Bronchial epithelial cell (primary cell): ENCODE measurements around the gene DELE1. TPM values are rescaled to one million over a fixed set of nuclear protein-coding genes. Genes with fewer than 3 reads are reported as not detected.
A peak's percentile ranks its signal among the peaks of the same experiment; 100 is the strongest.
"Not testable (repeated sequence)": the region's sequence is repeated elsewhere in the genome, so short reads cannot be mapped to it uniquely, and the experiment has no call there.

Experiments
- DNase-seq: peaks from one replicate; pipeline ENCODE4 v3.0.0-alpha.2; 2010; ENCODE audit warnings: low read depth
- FAIRE-seq: peaks from 2 replicates; lab custom pipeline; 2011; peaks lifted over from hg19 to GRCh38; lab: Jason Lieb, UNC
- H3K27me3 ChIP-seq: 2 replicates; pipeline ENCODE4 v1.5.1; 2011; ENCODE audit warnings: low read length; ENCODE audit not compliant: control insufficient read depth, insufficient read depth
- H3K36me3 ChIP-seq: 2 replicates; pipeline ENCODE4 v1.5.1; 2011; ENCODE audit warnings: low read length; ENCODE audit not compliant: control insufficient read depth, insufficient read depth
- H3K4me3 ChIP-seq: 2 replicates; pipeline ENCODE4 v1.5.1; 2011; ENCODE audit warnings: mild to moderate bottlenecking, low read depth, low read length, control low read depth
- CTCF ChIP-seq: IDR thresholded peaks from 2 replicates; pipeline ENCODE4 v1.5.1; 2011; ENCODE audit warnings: mild to moderate bottlenecking, moderate library complexity, low read length, control low read depth, inconsistent platforms; ENCODE audit not compliant: insufficient read depth, severe bottlenecking
- total RNA-seq: library from RNA; depleted of rRNA; stranded (reverse); fragments of >200 nt; gene quantifications from 2 replicates; pipeline ENCODE4 v1.2.1, GENCODE V29; 2014

The DELE1 gene
- total RNA-seq, 1 donor from 2014 or later = 14.0 TPM

GRCh38 chr5:141883184-141883891 lies 40.3 kb upstream of the DELE1 start:
- H3K4me3 ChIP-seq = no peak overlapping the region
- FAIRE-seq (no peak), DNase-seq (no peak)
- no peaks in the 10 kb centered on the region for H3K36me3 ChIP-seq
- TF ChIP-seq CTCF = no peak
- peaks cover 8% of the 10 kb centered on the region for H3K27me3 ChIP-seq

- DNase-seq = no peak
- peaks cover 8% of the 10 kb centered on the region for H3K27me3 ChIP-seq
These were observed 39.8 kb upstream of the DELE1 start for GRCh38 chr5:141883892-141884318.

GRCh38 chr5:141889282-141889871 lies 34.3 kb upstream of the DELE1 start:
- DNase-seq = no peak
- Histone ChIP-seq H3K36me3 (no peaks in the 10 kb centered on the region), H3K27me3 (no peaks in the 10 kb centered on the region), H3K4me3 (no peak overlapping the region)
- no peak for FAIRE-seq
- TF ChIP-seq CTCF = peak; percentile 46

More at GRCh38 chr5:141883892-141884318, 39.8 kb upstream of the DELE1 start:
- H3K4me3 ChIP-seq = no peak overlapping the region
- no peak for TF ChIP-seq CTCF
- H3K36me3 ChIP-seq = no peaks in the 10 kb centered on the region
- FAIRE-seq = no peak

- not testable (repeated sequence) for H3K4me3 ChIP-seq, DNase-seq, FAIRE-seq, H3K27me3 ChIP-seq, H3K36me3 ChIP-seq
These were observed 33.2 kb upstream of the DELE1 start for GRCh38 chr5:141890429-141890828.

GRCh38 chr5:141897425-141897824 lies 26.2 kb upstream of the DELE1 start:
- Histone ChIP-seq H3K4me3 (no peak overlapping the region), H3K36me3 (no peaks in the 10 kb centered on the region), H3K27me3 (peaks cover 2% of the 10 kb centered on the region)
- TF ChIP-seq CTCF = no peak
- DNase-seq = no peak
- no peak for FAIRE-seq

DNA sequence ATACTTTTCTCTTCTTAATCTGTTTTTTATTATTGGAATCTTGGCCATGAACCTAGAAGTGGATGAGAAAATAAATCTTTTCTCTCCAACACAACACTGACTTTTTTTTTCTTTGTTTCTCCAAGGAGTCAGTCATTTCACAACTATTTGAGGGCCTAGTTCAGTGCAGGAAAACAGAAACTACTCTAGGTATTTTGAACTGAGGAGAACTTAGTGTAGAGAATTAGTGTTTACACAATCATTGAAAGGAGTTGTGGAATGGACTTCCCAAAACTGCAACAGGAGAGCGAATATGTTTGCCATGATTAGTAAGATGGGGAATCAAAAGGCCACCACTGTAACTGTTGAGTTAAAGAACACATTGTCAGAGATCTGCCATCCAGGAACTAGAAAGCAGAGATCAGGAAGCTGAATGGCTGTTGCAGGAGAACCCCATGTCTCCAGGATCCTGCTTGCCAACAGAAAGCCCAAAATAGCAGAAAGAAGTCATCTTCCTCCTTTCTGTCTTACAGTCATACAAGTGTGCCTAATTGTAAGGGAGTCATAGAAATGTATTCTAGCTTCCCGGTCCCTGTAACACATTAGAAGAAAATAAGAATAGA lies 25.1 kb upstream of the DELE1 start:
- DNase-seq = no peak
- H3K36me3 ChIP-seq = no peaks in the 10 kb centered on the region
- FAIRE-seq = no peak
- H3K4me3 ChIP-seq = no peak overlapping the region
- H3K27me3 ChIP-seq = peaks cover 3% of the 10 kb centered on the region
- TF ChIP-seq CTCF = no peak
